A549 (cell line): ENCODE results near the gene SND1. TPM values are rescaled to one million over a fixed set of nuclear protein-coding genes. Genes with fewer than 3 reads are reported as not detected.

Source experiments
- ATAC-seq, 2 experiments: fragments of 200-7000 bp in 1 of 2; fragments of >200 bp in 1 of 2; cut with Nextera tagmentation in 1 of 2; cut with Tn5 transposase in 1 of 2; 3 replicates each; pipeline versions ENCODE4 v1.8.0 to v1.9.1; 2018 to 2020; ENCODE audit warnings: mild to moderate bottlenecking in 1 of 2, moderate library complexity in 1 of 2
- CTCF ChIA-PET: fragments of 300-600 bp; sonication (Branson Sonifier 250); formaldehyde crosslinking; extraction: SDS; loops from one replicate; lab custom pipeline; 2021; ENCODE audit warnings: antibody characterized with exemption, inconsistent platforms; lab: Yijun Ruan, JAX
- POLR2A ChIA-PET: fragments of 350-600 bp; formaldehyde crosslinking; extraction: SDS; loops from one replicate; lab custom pipeline; 2021; ENCODE audit warnings: antibody characterized with exemption, inconsistent platforms; lab: Yijun Ruan, JAX
- DNase-seq, 2 experiments: peaks; one replicate each; pipeline versions ENCODE4 v3.0.0 to v3.0.0-alpha.2; 2011 to 2016; ENCODE audit warnings: low read depth in 1 of 2, low spot score in 1 of 2
- FAIRE-seq: peaks from 2 replicates; lab custom pipeline; 2011; peaks lifted over from hg19 to GRCh38; lab: Jason Lieb, UNC
- H3K27ac ChIP-seq, 2 experiments: fragments of >200 bp; sonication (Bioruptor Twin); formaldehyde crosslinking; 3 replicates each; pipeline ENCODE4 v1.5.1; 2016 to 2017
- H3K4me1 ChIP-seq: fragments of >200 bp; sonication (Bioruptor Twin); formaldehyde crosslinking; 3 replicates; pipeline ENCODE4 v1.6.1; 2016
- H3K4me2 ChIP-seq: fragments of >200 bp; sonication (Bioruptor Twin); formaldehyde crosslinking; 3 replicates; pipeline ENCODE4 v1.6.1; 2016
- H3K4me3 ChIP-seq: fragments of >200 bp; sonication (Bioruptor Twin); formaldehyde crosslinking; 3 replicates; pipeline ENCODE4 v1.5.1; 2016
- H3K9me3 ChIP-seq: fragments of >200 bp; sonication (Bioruptor Twin); formaldehyde crosslinking; 3 replicates; pipeline ENCODE4 v1.6.1; 2016
- CBX2 ChIP-seq: fragments of 200-600 bp; sonication (generic); IDR thresholded peaks from 2 replicates; pipeline ENCODE4 v1.6.1; 2016; ENCODE audit warnings: low read depth, mild to moderate bottlenecking, borderline replicate concordance
- CEBPB ChIP-seq, 2 experiments: fragments of >200 bp in 1 of 2; sonication (Bioruptor Twin) in 1 of 2; formaldehyde crosslinking in 1 of 2; IDR thresholded peaks; 2 replicates each; pipeline ENCODE4 v1.6.1; 2012 to 2016
- EHF ChIP-seq: fragments of 250-450 bp; sonication (Bioruptor Pico); IDR thresholded peaks from 2 replicates; pipeline ENCODE4 v1.5.0; 2020; ENCODE audit warnings: mild to moderate bottlenecking
- FOXS1 ChIP-seq: fragments of 250-450 bp; sonication (Bioruptor Pico); IDR thresholded peaks from 2 replicates; pipeline ENCODE4 v1.5.0; 2020; ENCODE audit warnings: mild to moderate bottlenecking, moderate library complexity
- HOXA7 ChIP-seq: fragments of 250-450 bp; sonication (Bioruptor Pico); IDR thresholded peaks from 2 replicates; pipeline ENCODE4 v1.5.0; 2020; ENCODE audit warnings: mild to moderate bottlenecking, moderate library complexity
- JUNB ChIP-seq: fragments of >200 bp; sonication (Bioruptor Twin); formaldehyde crosslinking; IDR thresholded peaks from 2 replicates; pipeline ENCODE4 v1.6.1; 2016
- KDM5A ChIP-seq: fragments of 200-600 bp; sonication (generic); IDR thresholded peaks from 2 replicates; pipeline ENCODE4 v1.6.1; 2016; ENCODE audit warnings: antibody characterized with exemption, mild to moderate bottlenecking
- MYC ChIP-seq: IDR thresholded peaks from 2 replicates; pipeline ENCODE4 v1.6.1; 2012; ENCODE audit warnings: mild to moderate bottlenecking, inconsistent platforms, low read length, improper control_type of control experiment, borderline replicate concordance
- NFE2L2 ChIP-seq: fragments of 150-350 bp; conservative IDR thresholded peaks from 2 replicates; pipeline ENCODE4 v1.6.1; 2014; ENCODE audit warnings: low read length
- NPAS2 ChIP-seq: fragments of 250-450 bp; sonication (Bioruptor Pico); IDR thresholded peaks from 2 replicates; pipeline ENCODE4 v1.8.0; 2022; ENCODE audit warnings: mild to moderate bottlenecking, moderate library complexity, borderline replicate concordance
- RCOR1 ChIP-seq: fragments of 150-350 bp; IDR thresholded peaks from 2 replicates; pipeline ENCODE4 v1.6.1; 2014; ENCODE audit warnings: antibody characterized with exemption, low read length, low read depth
- RNF2 ChIP-seq: fragments of 200-600 bp; sonication (generic); IDR thresholded peaks from 2 replicates; pipeline ENCODE4 v1.6.1; 2016; ENCODE audit warnings: low read depth, mild to moderate bottlenecking, antibody characterized with exemption, moderate library complexity, borderline replicate concordance
- ZFP36 ChIP-seq: fragments of 450-650 bp; IDR thresholded peaks from 2 replicates; pipeline ENCODE4 v1.6.1; 2014; ENCODE audit warnings: borderline replicate concordance; ENCODE audit not compliant: partially characterized antibody
- WGBS: methylation state at CpG from one replicate; pipeline ENCODE4 v1.1.6; 2017; ENCODE audit errors: missing lambda C conversion rate; 5-methylcytosine and 5-hydroxymethylcytosine counted together
- polyA plus RNA-seq, 4 experiments: library from polyadenylated mRNA; depleted of rRNA in 3 of 4; stranded (reverse); fragments of >200 nt; fragmentation: RNase III in 1 of 4; extraction: RNeasy Plus Mini Kit Qiagen cat#74134 plus additional on column Dnase treatment in 1 of 4; gene quantifications; 2 replicates in 3 of 4; 3 replicates in 1 of 4; pipeline ENCODE4 v1.2.3, GENCODE V29; 2011 to 2017
- TF ChIP-seq, protein P1 (sequence below): fragments of >200 bp; sonication (Bioruptor Twin); formaldehyde crosslinking; IDR thresholded peaks from 3 replicates; pipeline ENCODE4 v1.6.1; 2016
- TF ChIP-seq, protein P2 (sequence below): IDR thresholded peaks from 2 replicates; pipeline ENCODE4 v1.6.1; 2012; ENCODE audit warnings: low read depth, borderline replicate concordance
- TF ChIP-seq, protein P3 (sequence below): fragments of 150-350 bp; IDR thresholded peaks from 2 replicates; pipeline ENCODE4 v1.6.1; 2014; ENCODE audit warnings: low read depth, mild to moderate bottlenecking, low read length
- TF ChIP-seq, protein P4 (sequence below): fragments of 450-650 bp; IDR thresholded peaks from 2 replicates; pipeline ENCODE4 v1.6.1; 2014; ENCODE audit warnings: antibody characterized with exemption

The SND1 gene
- polyA plus RNA-seq, 2 of the 4 experiments (the other 2 are of a cell fraction), result 102 to 138 TPM

DNA sequence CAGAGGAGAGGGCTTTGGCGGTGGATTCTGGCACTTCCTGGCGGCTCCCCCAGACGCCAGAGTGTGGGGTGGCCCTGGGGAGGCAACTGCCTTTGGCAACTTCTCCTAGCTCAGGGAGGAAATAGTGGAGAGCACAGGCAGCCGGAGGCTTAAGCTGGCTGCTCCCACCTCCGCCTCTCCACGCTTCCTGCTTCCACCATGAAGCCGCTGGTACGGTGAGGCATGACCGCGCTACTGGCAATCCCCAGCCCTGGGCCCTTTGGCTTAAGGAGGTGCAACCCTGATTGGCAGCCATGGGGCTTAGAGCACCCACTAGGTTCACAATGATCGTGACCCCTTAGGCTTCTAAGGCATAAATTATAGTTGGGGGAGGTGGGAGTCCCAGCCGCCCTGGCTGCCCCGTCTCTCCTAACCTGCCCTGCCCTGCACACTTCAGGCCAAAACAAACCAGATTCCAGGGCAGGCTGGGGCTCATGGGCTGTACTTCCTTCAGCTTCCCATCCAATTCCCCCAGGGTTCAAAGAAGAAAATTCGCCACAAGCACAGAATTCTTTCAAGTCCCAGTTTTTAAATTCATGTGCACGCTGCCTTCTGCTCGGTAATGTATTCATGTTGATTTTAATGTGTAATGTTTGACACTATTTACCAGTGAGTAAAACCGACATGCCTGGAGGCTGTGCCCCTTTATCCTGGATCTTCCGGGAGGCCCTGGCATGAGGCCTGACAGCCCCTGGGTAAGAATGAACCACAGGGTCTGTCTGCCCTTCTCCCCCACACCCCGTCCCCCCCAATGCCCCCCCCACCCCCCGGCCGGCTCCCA is 469.9 kb downstream of the SND1 start:
- TF ChIP-seq CBX2 (no peak), NPAS2 (no peak), CEBPB (IDR thresholded peaks at IDR 0.05) (no peak), EHF (CRISPR knock-in tag) (no peak), FOXS1 (CRISPR knock-in tag) (no peak), KDM5A (no peak), MYC (no peak), JUNB (no peak), NFE2L2 (no peak), HOXA7 (CRISPR knock-in tag) (no peak)
- TF ChIP-seq, protein P1, sequence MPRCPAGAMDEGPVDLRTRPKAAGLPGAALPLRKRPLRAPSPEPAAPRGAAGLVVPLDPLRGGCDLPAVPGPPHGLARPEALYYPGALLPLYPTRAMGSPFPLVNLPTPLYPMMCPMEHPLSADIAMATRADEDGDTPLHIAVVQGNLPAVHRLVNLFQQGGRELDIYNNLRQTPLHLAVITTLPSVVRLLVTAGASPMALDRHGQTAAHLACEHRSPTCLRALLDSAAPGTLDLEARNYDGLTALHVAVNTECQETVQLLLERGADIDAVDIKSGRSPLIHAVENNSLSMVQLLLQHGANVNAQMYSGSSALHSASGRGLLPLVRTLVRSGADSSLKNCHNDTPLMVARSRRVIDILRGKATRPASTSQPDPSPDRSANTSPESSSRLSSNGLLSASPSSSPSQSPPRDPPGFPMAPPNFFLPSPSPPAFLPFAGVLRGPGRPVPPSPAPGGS, result no peak
- TF ChIP-seq, protein P2, sequence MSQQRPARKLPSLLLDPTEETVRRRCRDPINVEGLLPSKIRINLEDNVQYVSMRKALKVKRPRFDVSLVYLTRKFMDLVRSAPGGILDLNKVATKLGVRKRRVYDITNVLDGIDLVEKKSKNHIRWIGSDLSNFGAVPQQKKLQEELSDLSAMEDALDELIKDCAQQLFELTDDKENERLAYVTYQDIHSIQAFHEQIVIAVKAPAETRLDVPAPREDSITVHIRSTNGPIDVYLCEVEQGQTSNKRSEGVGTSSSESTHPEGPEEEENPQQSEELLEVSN, result no peak
- TF ChIP-seq, protein P3, sequence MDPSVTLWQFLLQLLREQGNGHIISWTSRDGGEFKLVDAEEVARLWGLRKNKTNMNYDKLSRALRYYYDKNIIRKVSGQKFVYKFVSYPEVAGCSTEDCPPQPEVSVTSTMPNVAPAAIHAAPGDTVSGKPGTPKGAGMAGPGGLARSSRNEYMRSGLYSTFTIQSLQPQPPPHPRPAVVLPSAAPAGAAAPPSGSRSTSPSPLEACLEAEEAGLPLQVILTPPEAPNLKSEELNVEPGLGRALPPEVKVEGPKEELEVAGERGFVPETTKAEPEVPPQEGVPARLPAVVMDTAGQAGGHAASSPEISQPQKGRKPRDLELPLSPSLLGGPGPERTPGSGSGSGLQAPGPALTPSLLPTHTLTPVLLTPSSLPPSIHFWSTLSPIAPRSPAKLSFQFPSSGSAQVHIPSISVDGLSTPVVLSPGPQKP, result no peak
- TF ChIP-seq, protein P4, sequence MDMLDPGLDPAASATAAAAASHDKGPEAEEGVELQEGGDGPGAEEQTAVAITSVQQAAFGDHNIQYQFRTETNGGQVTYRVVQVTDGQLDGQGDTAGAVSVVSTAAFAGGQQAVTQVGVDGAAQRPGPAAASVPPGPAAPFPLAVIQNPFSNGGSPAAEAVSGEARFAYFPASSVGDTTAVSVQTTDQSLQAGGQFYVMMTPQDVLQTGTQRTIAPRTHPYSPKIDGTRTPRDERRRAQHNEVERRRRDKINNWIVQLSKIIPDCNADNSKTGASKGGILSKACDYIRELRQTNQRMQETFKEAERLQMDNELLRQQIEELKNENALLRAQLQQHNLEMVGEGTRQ, result no peak
- Histone ChIP-seq H3K4me2 (no peak overlapping the region), H3K4me1 (no peaks in the 10 kb centered on the region), H3K9me3 (no peaks in the 10 kb centered on the region), H3K27ac (no peak overlapping the region), H3K4me3 (no peak overlapping the region)
- FAIRE-seq, result no peak
- WGBS, result 68% methylated on average over 19 of the region's 21 CpGs
- no peak; a peak in 1 of 6 replicates for ATAC-seq
- ChIA-PET CTCF (interaction anchor here (0.9 to 1.6 kb wide), 4 partner anchors 12 to 87 kb away, joined by 3 read pairs; no protein-coding TSS in a partner anchor), POLR2A (no interaction called here)
- no peak for DNase-seq

DNA sequence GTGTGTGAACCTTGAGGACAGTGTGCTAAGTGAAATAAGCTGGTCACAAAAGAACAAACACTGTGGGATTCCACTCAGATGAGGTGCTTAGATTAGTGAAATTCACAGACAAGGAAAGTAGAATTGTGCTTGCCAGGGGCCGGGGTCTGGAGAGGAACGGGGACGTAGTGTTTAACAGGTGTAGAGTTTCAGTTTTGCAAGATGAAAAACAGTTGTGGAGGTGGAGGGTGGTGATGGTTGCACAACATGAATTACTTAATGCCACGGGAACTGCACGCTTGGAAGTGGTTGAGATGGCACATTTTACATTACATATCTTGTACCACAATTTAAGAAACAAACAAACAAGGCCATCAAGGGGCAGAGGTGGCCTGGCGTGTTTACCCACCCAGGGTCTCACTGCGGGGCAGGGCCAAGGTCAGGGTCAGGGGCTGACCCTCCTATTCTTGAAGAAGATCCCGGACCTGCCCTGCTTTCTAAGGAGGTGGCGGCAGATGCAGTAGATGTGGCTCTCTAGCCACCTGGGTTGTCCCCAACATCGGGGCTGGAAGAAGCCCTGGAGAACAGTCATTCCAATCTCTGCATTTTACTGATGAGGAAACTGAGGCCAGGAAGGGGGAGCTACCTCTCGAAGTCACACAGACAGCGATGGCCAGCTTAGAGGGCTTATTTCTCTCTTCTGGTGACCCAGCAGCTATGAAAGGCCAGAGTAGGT is 470.7 kb downstream of the SND1 start:
- Histone ChIP-seq H3K4me1 (no peaks in the 10 kb centered on the region), H3K9me3 (no peaks in the 10 kb centered on the region)
- no peak for DNase-seq
- CTCF ChIA-PET, result interaction anchor here (0.9 to 2.4 kb wide), 3 partner anchors 12 to 87 kb away, joined by 4 to 10 read pairs (median 4); no protein-coding TSS in a partner anchor
- TF ChIP-seq RCOR1, result no peak
- peak; percentile 8 to 24; a peak in 1 of 4 replicates for TF ChIP-seq CEBPB (IDR thresholded peaks at IDR 0.05)
- no peak for TF ChIP-seq ZFP36
- no peak for TF ChIP-seq RNF2
- TF ChIP-seq, all 56 proteins: peak for 1
- Histone ChIP-seq H3K4me3 (no peak overlapping the region), H3K27ac (no peak overlapping the region), H3K4me2 (no peak overlapping the region)
- ATAC-seq (no peak), FAIRE-seq (no peak)
- 54% methylated on average over 12 of the region's 12 CpGs for WGBS
- POLR2A ChIA-PET, result no interaction called here
